AG20443 (cell line): ENCODE measurements around the gene DEPDC1B.
A peak's percentile ranks its signal among the peaks of the same experiment; 100 is the strongest.
"Not testable (repeated sequence)": the region's sequence is repeated elsewhere in the genome, so short reads cannot be mapped to it uniquely, and the experiment has no call there.

Source experiments
- DNase-seq: peaks from one replicate; pipeline ENCODE4 v3.0.0; 2012; ENCODE audit warnings: low spot score, mixed read lengths

Gene DEPDC1B

GRCh38 chr5:60640901-60641300 is 59.1 kb downstream of the DEPDC1B start:
- no peak for DNase-seq

- DNase-seq = no peak
These were observed 60.4 kb downstream of the DEPDC1B start for GRCh38 chr5:60639544-60639943.

DNA sequence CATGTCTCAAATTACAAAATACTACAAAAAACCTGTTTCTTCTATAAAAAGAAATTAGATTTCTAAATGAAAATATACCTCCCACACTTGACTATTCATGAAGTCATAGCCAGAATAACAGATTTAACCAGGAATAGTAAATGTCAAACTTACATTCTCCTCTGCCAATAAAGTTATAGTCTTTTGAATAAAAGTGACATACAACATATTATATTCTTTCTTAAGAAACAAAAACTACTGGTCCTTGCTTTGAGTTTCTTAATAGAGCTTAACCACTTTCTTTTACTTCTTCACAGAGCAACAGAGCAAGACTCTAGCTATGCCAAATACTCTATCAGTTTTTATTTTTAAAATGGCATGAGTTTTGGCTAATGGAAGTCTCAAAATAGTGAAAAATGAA is 61.7 kb downstream of the DEPDC1B start:
- DNase-seq = no peak

GRCh38 chr5:60636644-60637043 is 63.3 kb downstream of the DEPDC1B start:
- DNase-seq = no peak

DNA sequence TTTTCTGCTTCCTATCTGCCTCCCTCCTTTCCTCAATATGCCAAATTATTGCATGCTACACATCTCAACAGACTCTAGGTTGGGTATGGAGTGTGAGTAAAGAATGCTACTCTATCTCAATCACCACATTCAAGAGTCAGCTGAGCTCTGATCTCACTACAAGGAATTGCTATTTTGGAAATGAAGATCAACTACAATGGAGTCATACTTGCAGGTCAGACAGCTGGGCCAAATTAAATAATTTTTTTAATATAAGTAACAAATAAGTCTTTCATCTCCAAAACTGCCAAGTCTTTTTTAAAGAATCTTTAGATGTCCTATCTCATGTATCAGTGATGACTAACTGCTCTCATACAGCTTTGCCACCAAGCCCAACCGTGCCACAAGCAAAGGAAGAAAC is 64.0 kb downstream of the DEPDC1B start:
- DNase-seq = peak; percentile 7

GRCh38 chr5:60634051-60634450 is 65.9 kb downstream of the DEPDC1B start:
- DNase-seq = no peak

GRCh38 chr5:60633341-60633740 is 66.6 kb downstream of the DEPDC1B start:
- DNase-seq = peak; percentile 88

DNA sequence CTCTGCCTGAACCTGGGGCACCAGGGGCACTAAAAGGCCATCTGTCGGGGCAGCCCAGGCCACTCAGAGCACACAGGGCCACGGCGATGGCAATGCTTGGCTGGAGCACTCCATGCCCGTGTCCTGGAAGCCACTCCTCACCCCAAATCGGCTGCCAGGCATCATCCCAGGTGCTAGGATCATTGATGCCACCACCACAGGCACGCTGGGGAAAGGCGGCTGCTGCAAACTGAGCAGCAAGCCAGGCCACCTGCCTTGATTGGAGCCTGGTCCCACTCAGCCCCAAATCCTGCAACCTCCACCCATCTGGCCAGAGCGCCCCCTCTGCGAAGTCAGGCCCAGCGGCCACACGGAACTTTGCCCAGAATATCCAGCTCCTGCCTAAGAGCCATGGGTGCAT is 67.8 kb downstream of the DEPDC1B start:
- DNase-seq = no peak

GRCh38 chr5:60630836-60631235 is 69.1 kb downstream of the DEPDC1B start:
- DNase-seq = no peak

DNA sequence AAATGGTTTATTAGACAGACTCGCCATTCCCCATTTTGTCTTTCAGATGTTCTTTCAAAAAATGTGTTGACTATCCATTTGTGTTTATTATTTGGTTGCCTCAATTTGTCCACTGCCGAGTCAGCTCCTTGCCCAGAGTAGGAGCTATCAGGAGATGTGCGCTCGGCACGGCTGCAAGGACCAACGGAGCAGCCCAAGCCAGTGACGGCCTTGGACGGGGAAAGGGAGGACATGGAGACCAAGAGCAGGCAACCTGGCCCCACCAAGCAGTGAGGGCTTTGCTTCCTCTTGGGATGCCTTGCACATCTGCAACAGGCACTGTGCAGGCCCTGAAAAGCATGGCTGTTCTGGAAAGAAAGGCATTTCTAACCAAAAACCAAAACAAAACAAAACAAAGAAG is 69.8 kb downstream of the DEPDC1B start:
- no peak for DNase-seq

GRCh38 chr5:60624875-60625274 is 75.1 kb downstream of the DEPDC1B start:
- not testable (repeated sequence) for DNase-seq

GRCh38 chr5:60620752-60621151 is 79.2 kb downstream of the DEPDC1B start:
- DNase-seq = not testable (repeated sequence)

DNA sequence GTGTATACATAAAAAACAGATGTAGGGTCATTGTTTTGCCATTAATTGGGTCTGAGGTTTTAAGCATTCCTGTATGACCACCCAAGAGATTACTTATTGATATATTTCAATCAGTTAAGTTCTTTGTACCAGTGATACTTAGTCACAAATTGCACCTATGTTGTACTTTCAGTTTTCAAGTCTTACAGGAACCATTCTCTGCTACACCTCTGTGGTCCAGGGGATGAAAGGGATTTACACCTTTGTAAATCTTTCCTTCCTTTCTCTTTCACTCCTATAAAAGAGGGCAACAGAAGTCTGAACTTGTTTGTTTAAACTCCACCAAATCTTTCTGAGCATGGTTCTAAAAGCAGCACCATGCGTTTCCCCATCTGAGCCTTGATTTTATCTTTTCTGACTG is 86.1 kb downstream of the DEPDC1B start:
- DNase-seq = no peak

- no peak for DNase-seq
These were observed 88.7 kb downstream of the DEPDC1B start for GRCh38 chr5:60611099-60611740.

- no peak for DNase-seq
These were observed 95.2 kb downstream of the DEPDC1B start for GRCh38 chr5:60604771-60605170.

DNA sequence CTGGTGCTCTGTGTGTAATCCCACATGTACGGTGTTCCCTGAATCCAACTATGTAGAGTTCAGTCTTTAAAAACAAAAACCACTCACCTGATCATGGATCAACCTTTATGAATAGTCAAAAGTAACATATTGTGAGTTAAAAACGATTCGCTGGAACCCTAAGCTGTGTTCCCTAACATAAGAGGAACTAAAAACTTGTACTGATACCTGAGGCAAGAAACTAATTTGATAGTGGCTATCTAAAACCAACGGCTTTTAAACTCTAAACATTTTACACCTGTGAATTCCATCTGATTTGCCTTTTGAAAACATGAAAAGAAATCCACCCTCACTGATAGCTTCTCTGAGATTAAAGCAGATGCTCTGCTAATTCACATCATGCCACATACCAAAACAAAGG is 101.5 kb downstream of the DEPDC1B start:
- no peak for DNase-seq

- no peak for DNase-seq
These were observed 102.2 kb downstream of the DEPDC1B start for GRCh38 chr5:60597572-60598320.

GRCh38 chr5:60594715-60595477 is 105.1 kb downstream of the DEPDC1B start:
- no peak for DNase-seq

- DNase-seq = no peak
These were observed 109.8 kb downstream of the DEPDC1B start for GRCh38 chr5:60590172-60590571.

DNA sequence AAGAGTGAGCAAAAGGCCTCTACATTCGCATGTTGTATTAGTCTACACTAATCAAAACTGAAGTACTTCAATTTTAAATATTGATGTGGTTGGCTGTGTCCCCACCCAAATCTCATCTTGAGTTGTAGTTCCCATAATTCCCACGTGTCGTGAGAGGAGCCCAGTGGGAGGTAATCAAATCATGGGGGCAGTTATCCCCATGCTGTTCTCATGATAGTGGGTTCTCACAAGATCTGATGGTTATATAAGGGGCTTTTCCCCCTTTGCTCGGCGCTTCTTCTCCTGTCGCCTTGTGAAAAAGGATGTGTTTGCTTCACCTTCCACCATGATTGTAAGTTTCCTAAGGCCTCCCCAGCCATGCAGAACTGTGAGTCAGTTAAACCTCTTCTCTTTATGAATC is 112.7 kb downstream of the DEPDC1B start:
- not testable (repeated sequence) for DNase-seq

DNA sequence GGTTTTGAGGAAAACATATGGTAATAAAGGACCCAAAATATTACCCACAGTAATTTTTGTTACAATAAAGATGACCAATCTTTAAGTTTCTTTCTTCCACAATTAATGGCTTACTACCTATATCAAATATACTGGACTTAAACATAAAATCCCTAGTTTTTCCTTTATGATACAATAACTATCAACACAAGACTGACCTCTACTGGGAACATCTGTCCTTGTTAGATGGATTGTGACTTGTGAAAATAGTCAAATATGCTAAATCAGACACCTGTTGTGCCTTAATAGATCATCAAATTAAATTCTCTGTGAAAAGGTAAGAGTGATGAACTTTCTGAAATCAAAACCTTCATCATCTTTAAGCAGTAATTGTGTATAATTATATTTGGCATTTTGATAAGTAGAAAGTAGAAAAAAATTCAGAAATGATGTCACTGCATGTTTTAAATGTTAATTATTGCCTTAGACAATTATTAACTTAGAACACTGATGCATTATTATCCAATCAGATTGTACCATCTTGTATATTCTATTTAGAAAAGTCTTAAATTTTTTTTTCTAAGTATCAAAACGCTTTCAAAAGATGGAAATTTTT is 113.6 kb downstream of the DEPDC1B start:
- no peak for DNase-seq

GRCh38 chr5:60585618-60586017 is 114.3 kb downstream of the DEPDC1B start:
- no peak for DNase-seq

GRCh38 chr5:60584304-60584703 is 115.7 kb downstream of the DEPDC1B start:
- no peak for DNase-seq
